Stimulated activated CD4-positive, alpha-beta T cell treated with anti-CD3 and anti-CD28 coated beads, TNF-alpha, amount 100 ng/mL, for 1 hour (primary cell): ENCODE results near the gene ZNF226.
"Not testable (repeated sequence)": the region's sequence is repeated elsewhere in the genome, so short reads cannot be mapped to it uniquely, and the experiment has no call there.

Experiments
- DNase-seq, 3 donors: peaks; one replicate each; pipeline ENCODE4 v3.0.0-alpha.2; 2020; ENCODE audit warnings: low read depth in 3 of 3, low spot score in 1 of 3

Gene ZNF226

GRCh38 chr19:44207126-44207803 lies 42.4 kb downstream of the ZNF226 start:
- DNase-seq = peak; percentile 44 to 49 (median 48)

- peak; percentile 36 to 67 (median 52) for DNase-seq
Observed at GRCh38 chr19:44212250-44212865, 47.5 kb downstream of the ZNF226 start, which contains the start of gene ZNF227. ZNF227 (plus strand) TSS chr19:44212532; CDS start chr19:44217793, 5,261 bp downstream.

GRCh38 chr19:44212866-44213346 lies 48.0 kb downstream of the ZNF226 start:
- DNase-seq = no peak

- not testable (repeated sequence) for DNase-seq
Observed at GRCh38 chr19:44219926-44220325, 55.0 kb downstream of the ZNF226 start.

- not testable (repeated sequence) for DNase-seq
Observed at GRCh38 chr19:44220761-44221160, 55.9 kb downstream of the ZNF226 start.

GRCh38 chr19:44221291-44221690 lies 56.4 kb downstream of the ZNF226 start:
- DNase-seq = not testable (repeated sequence)
